HEK293 (cell line): ENCODE measurements around the gene TCIRG1.

ENCODE experiments used
- CTCF ChIA-PET: fragments of 350-600 bp; formaldehyde crosslinking; extraction: SDS; loops from one replicate; lab custom pipeline; 2021; ENCODE audit warnings: antibody characterized with exemption; lab: Yijun Ruan, JAX
- POLR2A ChIA-PET: fragments of 300-600 bp; formaldehyde crosslinking; extraction: SDS; loops from one replicate; lab custom pipeline; 2020; ENCODE audit warnings: antibody characterized with exemption, inconsistent platforms; lab: Yijun Ruan, JAX
- H3K27ac ChIP-seq: fragments of 200-500 bp; sonication (Bioruptor generic); 2 replicates; pipeline ENCODE4 v1.5.1; 2014; ENCODE audit warnings: low read depth, low read length, control low read depth, inconsistent platforms; ENCODE audit errors: extremely low read depth
- H3K36me3 ChIP-seq, 2 experiments: fragments of 200-500 bp in 1 of 2; sonication (Bioruptor generic) in 1 of 2; 1 replicate in 1 of 2; 2 replicates in 1 of 2; pipeline ENCODE4 v1.5.1; 2014 to 2017; ENCODE audit warnings: inconsistent platforms in 2 of 2, low read length in 2 of 2; ENCODE audit not compliant: control insufficient read depth in 2 of 2, insufficient read depth in 1 of 2
- H3K4me1 ChIP-seq: fragments of 200-500 bp; sonication (Bioruptor generic); 2 replicates; pipeline ENCODE4 v1.5.1; 2014; ENCODE audit warnings: mild to moderate bottlenecking, low read length, inconsistent platforms; ENCODE audit not compliant: control insufficient read depth, insufficient read depth
- H3K4me3 ChIP-seq: 2 replicates; pipeline ENCODE4 v1.5.1; 2011; ENCODE audit warnings: low read depth, mild to moderate bottlenecking, control low read depth, low read length, moderate library complexity
- H3K9me3 ChIP-seq: fragments of 200-500 bp; sonication (Bioruptor generic); 2 replicates; pipeline ENCODE4 v1.5.1; 2014; ENCODE audit warnings: low read depth, low read length, inconsistent platforms; ENCODE audit not compliant: control insufficient read depth, insufficient read depth
- MYNN ChIP-seq: fragments of 450-650 bp; formaldehyde crosslinking; IDR thresholded peaks from 2 replicates; pipeline ENCODE4 v1.5.1; 2016; ENCODE audit warnings: missing biosample characterization, missing genetic modification characterization, borderline replicate concordance
- RBAK ChIP-seq: fragments of 450-650 bp; formaldehyde crosslinking; IDR thresholded peaks from 2 replicates; pipeline ENCODE4 v1.5.1; 2016; ENCODE audit warnings: missing biosample characterization, missing genetic modification characterization
- SALL2 ChIP-seq: fragments of 450-650 bp; formaldehyde crosslinking; IDR thresholded peaks from 2 replicates; pipeline ENCODE4 v1.5.0; 2017; ENCODE audit warnings: missing biosample characterization, mild to moderate bottlenecking, missing genetic modification characterization, borderline replicate concordance
- TCF7L2 ChIP-seq: IDR thresholded peaks from 2 replicates; pipeline ENCODE4 v1.6.1; 2011; ENCODE audit warnings: low read depth, mild to moderate bottlenecking, inconsistent platforms, low read length, moderate library complexity, borderline replicate concordance
- ZBTB1 ChIP-seq: fragments of 450-650 bp; formaldehyde crosslinking; IDR thresholded peaks from 2 replicates; pipeline ENCODE4 v1.5.1; 2016; ENCODE audit warnings: missing biosample characterization, missing genetic modification characterization
- ZNF155 ChIP-seq: fragments of 450-650 bp; formaldehyde crosslinking; IDR thresholded peaks from 2 replicates; pipeline ENCODE4 v1.5.1; 2016; ENCODE audit warnings: missing biosample characterization, missing genetic modification characterization
- ZNF174 ChIP-seq: fragments of 450-650 bp; formaldehyde crosslinking; IDR thresholded peaks from 2 replicates; pipeline ENCODE4 v1.5.0; 2017; ENCODE audit warnings: missing biosample characterization, mild to moderate bottlenecking, missing genetic modification characterization
- ZNF175 ChIP-seq: fragments of 450-650 bp; formaldehyde crosslinking; IDR thresholded peaks from 2 replicates; pipeline ENCODE4 v1.5.1; 2016; ENCODE audit warnings: missing biosample characterization, missing genetic modification characterization
- ZNF26 ChIP-seq: fragments of 450-650 bp; formaldehyde crosslinking; IDR thresholded peaks from 2 replicates; pipeline ENCODE4 v1.5.1; 2016; ENCODE audit warnings: missing biosample characterization, missing genetic modification characterization
- ZNF510 ChIP-seq: fragments of 450-650 bp; formaldehyde crosslinking; IDR thresholded peaks from 2 replicates; pipeline ENCODE4 v1.5.1; 2018; ENCODE audit warnings: mild to moderate bottlenecking, missing genetic modification characterization, missing biosample characterization; ENCODE audit not compliant: insufficient replicate concordance
- ZNF555 ChIP-seq: fragments of 450-650 bp; formaldehyde crosslinking; conservative IDR thresholded peaks from 2 replicates; pipeline ENCODE4 v1.5.1; 2017; ENCODE audit warnings: missing biosample characterization, mild to moderate bottlenecking, missing genetic modification characterization, inconsistent platforms
- ZNF610 ChIP-seq: fragments of 450-650 bp; formaldehyde crosslinking; IDR thresholded peaks from 2 replicates; pipeline ENCODE4 v1.5.1; 2016; ENCODE audit warnings: missing biosample characterization, missing genetic modification characterization, borderline replicate concordance
- ZNF623 ChIP-seq: fragments of 450-650 bp; formaldehyde crosslinking; IDR thresholded peaks from 2 replicates; pipeline ENCODE4 v1.5.1; 2016; ENCODE audit warnings: missing biosample characterization, missing genetic modification characterization
- ZNF629 ChIP-seq: fragments of 450-650 bp; formaldehyde crosslinking; IDR thresholded peaks from 2 replicates; pipeline ENCODE4 v1.5.1; 2017; ENCODE audit warnings: missing biosample characterization, missing genetic modification characterization
- ZNF677 ChIP-seq: fragments of 450-650 bp; IDR thresholded peaks from 2 replicates; pipeline ENCODE4 v1.5.0; 2018; ENCODE audit warnings: missing biosample characterization, mild to moderate bottlenecking, missing genetic modification characterization, moderate library complexity
- ZNF704 ChIP-seq: fragments of 450-650 bp; formaldehyde crosslinking; IDR thresholded peaks from 2 replicates; pipeline ENCODE4 v1.5.1; 2016; ENCODE audit warnings: missing biosample characterization, missing genetic modification characterization
- ZNF792 ChIP-seq: fragments of 450-650 bp; formaldehyde crosslinking; IDR thresholded peaks from 2 replicates; pipeline ENCODE4 v1.5.1; 2016; ENCODE audit warnings: missing biosample characterization, missing genetic modification characterization
- ZNF830 ChIP-seq: fragments of 450-650 bp; IDR thresholded peaks from 2 replicates; pipeline ENCODE4 v1.5.0; 2018; ENCODE audit warnings: missing biosample characterization, missing genetic modification characterization, low read depth, mild to moderate bottlenecking, moderate library complexity
- ZSCAN23 ChIP-seq: fragments of 450-650 bp; formaldehyde crosslinking; IDR thresholded peaks from 2 replicates; pipeline ENCODE4 v1.5.1; 2016; ENCODE audit warnings: missing biosample characterization, missing genetic modification characterization
- TF ChIP-seq, protein P1 (sequence below): fragments of 450-650 bp; formaldehyde crosslinking; IDR thresholded peaks from 2 replicates; pipeline ENCODE4 v1.5.1; 2016; ENCODE audit warnings: missing biosample characterization, missing genetic modification characterization
- TF ChIP-seq, protein P2 (sequence below): fragments of 450-650 bp; formaldehyde crosslinking; IDR thresholded peaks from 2 replicates; pipeline ENCODE4 v1.5.1; 2017; ENCODE audit warnings: missing biosample characterization, missing genetic modification characterization

TCIRG1 gene

DNA sequence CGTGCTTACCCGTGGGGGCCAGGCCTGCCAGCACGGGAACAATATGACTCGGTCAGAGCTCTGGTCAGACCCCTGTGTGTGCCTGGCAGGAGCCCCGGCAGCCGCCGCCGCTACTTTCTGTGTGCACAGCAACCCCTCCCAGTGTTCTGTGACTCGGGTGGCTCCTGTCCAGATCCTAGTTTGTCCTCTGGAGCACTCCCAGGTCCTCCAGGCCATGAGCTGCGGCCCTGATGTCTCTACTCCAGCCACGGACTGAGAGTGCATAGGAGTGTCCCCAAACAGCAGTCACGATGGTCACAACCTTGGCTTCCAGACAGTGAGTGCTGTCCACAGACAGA, 5.1 kb upstream of the TCIRG1 start (continued):
- TF ChIP-seq ZNF174 = no peak
- no peak for TF ChIP-seq ZNF175 (tag by site-specific recombination)
- no peak for TF ChIP-seq ZNF510 (tag by site-specific recombination)
- no peak for TF ChIP-seq ZNF704 (tag by site-specific recombination)
- TF ChIP-seq ZSCAN23 (tag by site-specific recombination) = no peak
- no peak for TF ChIP-seq RBAK
- TF ChIP-seq, protein P1, sequence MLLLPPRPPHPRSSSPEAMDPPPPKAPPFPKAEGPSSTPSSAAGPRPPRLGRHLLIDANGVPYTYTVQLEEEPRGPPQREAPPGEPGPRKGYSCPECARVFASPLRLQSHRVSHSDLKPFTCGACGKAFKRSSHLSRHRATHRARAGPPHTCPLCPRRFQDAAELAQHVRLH (tag by site-specific recombination) = no peak

DNA sequence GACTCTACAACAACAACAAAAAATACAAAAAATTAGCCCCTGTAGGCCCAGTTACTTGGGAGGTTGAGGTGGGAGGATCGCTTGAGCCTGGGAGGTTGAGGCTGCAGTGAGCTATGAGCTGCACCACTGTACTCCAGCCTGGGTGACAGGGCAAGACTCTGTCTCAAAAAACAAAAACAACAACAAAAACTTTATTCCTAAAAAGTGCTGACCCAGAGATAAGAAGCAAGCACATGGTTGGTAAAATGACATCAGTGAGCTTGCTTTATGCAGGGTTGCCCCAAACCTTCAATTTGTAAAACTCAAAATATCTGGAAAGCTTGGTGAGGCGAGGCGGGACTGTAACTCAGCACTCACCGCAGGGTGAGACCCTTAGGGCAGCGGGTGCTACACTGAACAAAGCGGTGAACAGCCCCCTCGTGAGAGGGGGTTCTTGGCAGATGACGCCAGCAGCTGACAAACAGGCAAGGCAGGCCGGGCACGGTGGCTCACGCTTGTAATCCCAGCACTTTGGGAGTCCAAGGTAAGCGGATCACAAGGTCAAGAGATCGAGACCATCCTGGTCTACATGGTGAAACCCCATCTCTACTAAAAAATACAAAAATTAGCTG, 3.5 kb upstream of the TCIRG1 start:
- H3K36me3 ChIP-seq = peaks cover 0 to 42% of the 10 kb centered on the region in 2 experiments; a peak in 2 of 3 replicates
- POLR2A ChIA-PET = interaction anchor here (0.6 to 0.7 kb wide), 3 partner anchors 8 to 1614 kb away, joined by 3 to 8 read pairs (median 3); no protein-coding TSS in a partner anchor
- no peaks in the 10 kb centered on the region for H3K9me3 ChIP-seq
- no peak overlapping the region for H3K4me3 ChIP-seq
- CTCF ChIA-PET = no interaction called here
- TF ChIP-seq ZNF155 (tag by site-specific recombination) (no peak), ZNF677 (tag by site-specific recombination) (no peak), ZNF830 (tag by site-specific recombination) (no peak), SALL2 (tag by site-specific recombination) (no peak), ZNF629 (no peak), TCF7L2 (no peak), ZNF623 (no peak), ZNF555 (tag by site-specific recombination) (no peak), ZNF26 (tag by site-specific recombination) (no peak), ZNF610 (no peak), ZBTB1 (tag by site-specific recombination) (no peak), MYNN (no peak), ZNF792 (tag by site-specific recombination) (no peak)
- TF ChIP-seq, protein P2, sequence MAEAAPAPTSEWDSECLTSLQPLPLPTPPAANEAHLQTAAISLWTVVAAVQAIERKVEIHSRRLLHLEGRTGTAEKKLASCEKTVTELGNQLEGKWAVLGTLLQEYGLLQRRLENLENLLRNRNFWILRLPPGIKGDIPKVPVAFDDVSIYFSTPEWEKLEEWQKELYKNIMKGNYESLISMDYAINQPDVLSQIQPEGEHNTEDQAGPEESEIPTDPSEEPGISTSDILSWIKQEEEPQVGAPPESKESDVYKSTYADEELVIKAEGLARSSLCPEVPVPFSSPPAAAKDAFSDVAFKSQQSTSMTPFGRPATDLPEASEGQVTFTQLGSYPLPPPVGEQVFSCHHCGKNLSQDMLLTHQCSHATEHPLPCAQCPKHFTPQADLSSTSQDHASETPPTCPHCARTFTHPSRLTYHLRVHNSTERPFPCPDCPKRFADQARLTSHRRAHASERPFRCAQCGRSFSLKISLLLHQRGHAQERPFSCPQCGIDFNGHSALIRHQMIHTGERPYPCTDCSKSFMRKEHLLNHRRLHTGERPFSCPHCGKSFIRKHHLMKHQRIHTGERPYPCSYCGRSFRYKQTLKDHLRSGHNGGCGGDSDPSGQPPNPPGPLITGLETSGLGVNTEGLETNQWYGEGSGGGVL = no peak
- H3K4me1 ChIP-seq = 0 out of 2 replicates have a peak, but pooled peaks cover 2% of the 10 kb centered on the region
- H3K27ac ChIP-seq = no peak overlapping the region
